Lung (tissue), 12 donors: ENCODE data around the gene C16orf86. TPM values are rescaled to one million over a fixed set of nuclear protein-coding genes. Genes with fewer than 3 reads are reported as not detected.
A peak's percentile ranks its signal among the peaks of the same experiment; 100 is the strongest.

Source experiments
- ATAC-seq: fragments of 200-7000 bp; cut with Tn5 transposase; one replicate; pipeline ENCODE4 v1.9.1; 2020; ENCODE audit warnings: moderate number of reproducible peaks; ENCODE audit not compliant: insufficient read depth, low FRiP score
- DNase-seq, 3 donors: peaks; one replicate each; pipeline ENCODE4 v3.0.0-alpha.2; 2013 to 2017
- H3K27ac ChIP-seq, 2 donors: one replicate each; pipeline ENCODE4 v1.5.1; 2013; ENCODE audit warnings: mild to moderate bottlenecking in 2 of 2, moderate library complexity in 2 of 2, control low read depth in 1 of 2, inconsistent platforms in 1 of 2, low read depth in 1 of 2, low read length in 1 of 2
- H3K27me3 ChIP-seq, 3 donors: one replicate each; pipeline ENCODE4 v1.5.1; 2013; ENCODE audit warnings: low read length in 2 of 3; ENCODE audit not compliant: control insufficient read depth in 3 of 3, insufficient read depth in 3 of 3
- H3K36me3 ChIP-seq, 4 donors: one replicate each; pipeline ENCODE4 v1.5.1; 2013; ENCODE audit warnings: low read length in 4 of 4, mild to moderate bottlenecking in 1 of 4, moderate library complexity in 1 of 4; ENCODE audit not compliant: control insufficient read depth in 4 of 4, insufficient read depth in 4 of 4
- H3K4me1 ChIP-seq, 5 donors: one replicate each; pipeline ENCODE4 v1.5.1; 2013; ENCODE audit warnings: low read length in 5 of 5, mild to moderate bottlenecking in 2 of 5, moderate library complexity in 1 of 5; ENCODE audit not compliant: control insufficient read depth in 5 of 5, insufficient read depth in 5 of 5
- H3K4me3 ChIP-seq: one replicate; pipeline ENCODE4 v1.5.1; 2013; ENCODE audit warnings: mild to moderate bottlenecking, control low read depth, moderate library complexity
- H3K9ac ChIP-seq, 2 donors: one replicate each; pipeline ENCODE4 v1.5.1; 2013; ENCODE audit warnings: low read length in 2 of 2, control low read depth in 1 of 2; ENCODE audit not compliant: insufficient read depth in 1 of 2
- H3K9me3 ChIP-seq, 4 donors: one replicate each; pipeline ENCODE4 v1.5.1; 2013; ENCODE audit warnings: low read length in 3 of 4, mild to moderate bottlenecking in 1 of 4, moderate library complexity in 1 of 4; ENCODE audit not compliant: control insufficient read depth in 4 of 4, insufficient read depth in 3 of 4
- CTCF ChIP-seq: IDR thresholded peaks from 2 replicates; pipeline ENCODE4 v1.5.1; 2012; ENCODE audit warnings: mild to moderate bottlenecking; ENCODE audit errors: control extremely low read depth, extremely low read depth
- WGBS, 2 donors: extraction: QIAGEN DNeasy Blood & Tissue Kit; methylation state at CpG; one replicate each; pipeline ENCODE4 v1.1.7; 2013; 5-methylcytosine and 5-hydroxymethylcytosine counted together
- polyA plus RNA-seq, 2 donors: library from polyadenylated mRNA; stranded (reverse); fragments of 200-250 nt; gene quantifications; one replicate each; pipeline ENCODE4 v1.2.1, GENCODE V29; 2013
- total RNA-seq, 2 donors: library from RNA; depleted of rRNA in 1 of 2; stranded (reverse); fragments of >200 nt in 1 of 2; gene quantifications; one replicate each; pipeline ENCODE4 v1.2.1, GENCODE V29; 2014 to 2021
- donor health status: control.
- donor health status: control.
- donor health status: Bipolar disorder and iron deficiency.
- donor health status: healthy.
- donor health status: DM: yes; HTN: yes; CAD: no.

The C16orf86 gene
- total and polyA plus RNA-seq, 4 donors = 3.7 to 6.4 (median 5.2) TPM

- Histone ChIP-seq H3K27me3 (no peaks in the 10 kb centered on the region), H3K4me3 (no peak overlapping the region), H3K9ac (no peak overlapping the region), H3K27ac (no peak overlapping the region), H3K9me3 (no peaks in the 10 kb centered on the region), H3K4me1 (peaks cover 0 to 21% (median 17%) of the 10 kb centered on the region in 5 donors), H3K36me3 (peaks cover 0 to 16% (median 1%) of the 10 kb centered on the region in 4 donors)
- no peak for DNase-seq
- ATAC-seq = no peak
- TF ChIP-seq CTCF = no peak
- 57 to 63% methylated on average over 4 of the region's 4 CpGs for WGBS, 2 donors
Observed at GRCh38 chr16:67676516-67676915, 9.9 kb downstream of the C16orf86 start.

DNA sequence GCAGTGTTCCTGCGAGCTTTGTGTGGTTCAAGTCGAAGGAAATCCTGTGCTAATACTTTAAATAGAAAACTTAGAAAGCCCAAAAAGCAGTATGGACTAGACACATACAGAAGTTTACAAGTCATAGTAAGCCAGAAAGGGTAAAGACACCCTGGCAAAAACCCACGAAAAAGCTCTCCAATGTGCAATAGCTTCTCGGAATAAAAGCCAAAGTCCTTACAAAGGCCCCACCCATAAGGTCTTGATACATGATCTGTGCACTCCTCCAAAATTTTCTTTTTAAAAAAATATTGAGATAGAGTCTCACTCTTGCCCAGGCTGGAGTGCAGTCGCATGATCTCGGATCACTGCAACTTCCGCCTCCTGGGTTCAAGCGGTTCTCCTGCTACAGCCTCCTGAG lies 10.3 kb downstream of the C16orf86 start:
- Histone ChIP-seq H3K4me3 (no peak overlapping the region), H3K36me3 (peaks cover 0 to 18% (median 1%) of the 10 kb centered on the region in 4 donors), H3K9me3 (no peaks in the 10 kb centered on the region), H3K27me3 (no peaks in the 10 kb centered on the region), H3K4me1 (peaks cover 0 to 21% (median 17%) of the 10 kb centered on the region in 5 donors), H3K9ac (no peak overlapping the region), H3K27ac (no peak overlapping the region)
- no peak for TF ChIP-seq CTCF
- 71 to 84% methylated on average over 8 of the region's 8 CpGs for whole genome bisulfite sequencing, 2 donors
- DNase-seq (no peak), ATAC-seq (no peak)

GRCh38 chr16:67677712-67678111 lies 11.1 kb downstream of the C16orf86 start:
- whole genome bisulfite sequencing, 2 donors = 84 to 98% methylated on average over 1 of the region's 1 CpG
- Histone ChIP-seq H3K27me3 (no peaks in the 10 kb centered on the region), H3K27ac (peak overlapping the region in 1 of 2 donors; percentile 1), H3K4me1 (peaks cover 0 to 21% (median 17%) of the 10 kb centered on the region in 5 donors), H3K4me3 (no peak overlapping the region), H3K9me3 (no peaks in the 10 kb centered on the region), H3K9ac (no peak overlapping the region), H3K36me3 (peaks cover 0 to 18% (median 2%) of the 10 kb centered on the region in 4 donors)
- ATAC-seq = no peak
- no peak for TF ChIP-seq CTCF
- DNase-seq = no peak
